HG02852 (cell line): Measurements from ENCODE around the gene GBP1.
A peak's percentile ranks its signal among the peaks of the same experiment; 100 is the strongest.
"Not testable (repeated sequence)": the region's sequence is repeated elsewhere in the genome, so short reads cannot be mapped to it uniquely, and the experiment has no call there.

Experiments
- ATAC-seq: cut with Tn5 transposase; IDR thresholded peaks from one replicate; pipeline ENCODE4 v1.9.1; 2021; ENCODE audit warnings: mild to moderate bottlenecking, moderate library complexity; ENCODE audit not compliant: unreplicated experiment

Gene GBP1

GRCh38 chr1:89065079-89065868 is at the start of gene GBP1:
TSS of gene GBP1 (minus strand) at chr1:89065208. CDS start at chr1:89063234, 1,974 bp downstream.
- ATAC-seq, result peak; percentile 72

- no peak for ATAC-seq
These were observed 49.7 kb upstream of the GBP1 start for GRCh38 chr1:89114662-89115061.

GRCh38 chr1:89112871-89113613 is 48.0 kb upstream of the GBP1 start:
- no peak for ATAC-seq

- no peak for ATAC-seq
These were observed 39.7 kb upstream of the GBP1 start for GRCh38 chr1:89104687-89105086.

DNA sequence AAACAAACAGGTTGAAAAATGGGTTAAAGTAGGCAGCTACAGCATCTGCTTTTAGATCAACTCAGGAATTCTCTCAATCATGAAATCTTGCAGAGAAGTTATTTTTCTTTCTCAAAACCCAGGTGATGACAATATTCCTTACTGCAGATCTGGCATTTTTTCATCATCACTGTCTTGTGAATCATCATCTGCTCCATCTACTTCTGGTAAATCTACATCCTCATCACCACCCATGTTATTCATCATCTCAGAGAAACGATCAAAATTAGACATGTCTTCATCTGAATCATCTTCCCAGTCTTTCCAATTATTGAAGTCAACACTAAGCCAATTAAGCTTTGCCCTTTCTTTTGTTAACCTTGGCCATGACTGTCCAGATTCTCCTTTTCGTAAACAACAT is 39.1 kb upstream of the GBP1 start:
- ATAC-seq, result no peak

DNA sequence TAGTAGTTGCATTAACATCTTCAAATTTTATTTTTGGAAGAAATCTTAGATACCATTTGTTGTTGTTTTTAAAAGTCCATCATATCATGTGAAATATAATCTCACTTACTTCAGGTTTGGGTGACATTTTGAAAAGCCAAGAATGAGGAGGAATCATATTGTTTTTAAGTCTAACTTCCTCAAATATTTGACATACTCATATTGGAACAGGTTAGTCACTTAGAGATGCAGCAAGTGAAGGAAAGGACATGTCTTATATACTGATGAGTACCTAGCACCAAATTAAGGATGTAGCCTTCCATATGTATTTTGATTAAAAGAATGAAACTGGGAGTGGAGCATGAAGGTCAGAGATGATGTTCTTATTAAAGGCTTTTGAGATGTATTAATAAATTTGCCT is 37.0 kb upstream of the GBP1 start:
- ATAC-seq, result no peak

- ATAC-seq, result no peak
These were observed 35.4 kb upstream of the GBP1 start for GRCh38 chr1:89100412-89100811.

- ATAC-seq, result no peak
These were observed 33.8 kb upstream of the GBP1 start for GRCh38 chr1:89098857-89099256.

- no peak for ATAC-seq
These were observed 30.7 kb upstream of the GBP1 start for GRCh38 chr1:89095737-89096136.

DNA sequence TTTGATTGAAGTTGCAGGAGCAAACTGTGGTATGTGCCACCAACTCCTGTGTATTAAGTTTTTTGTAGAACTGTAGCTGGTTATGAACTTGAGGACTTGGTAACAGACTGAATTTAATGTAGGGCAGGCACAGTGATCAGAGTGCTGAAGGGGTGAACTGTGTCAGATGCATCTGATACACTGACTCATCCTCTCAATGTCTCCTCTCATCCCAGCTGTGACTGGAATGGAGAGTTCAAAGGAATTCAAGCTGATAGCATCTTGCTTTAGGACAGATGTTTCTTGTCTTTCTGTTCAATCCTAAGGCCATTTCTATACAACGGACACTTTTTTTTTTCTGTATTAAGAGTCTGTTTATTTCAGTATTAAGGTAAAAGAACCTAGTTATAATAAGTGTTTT is 25.0 kb upstream of the GBP1 start:
- ATAC-seq, result no peak

DNA sequence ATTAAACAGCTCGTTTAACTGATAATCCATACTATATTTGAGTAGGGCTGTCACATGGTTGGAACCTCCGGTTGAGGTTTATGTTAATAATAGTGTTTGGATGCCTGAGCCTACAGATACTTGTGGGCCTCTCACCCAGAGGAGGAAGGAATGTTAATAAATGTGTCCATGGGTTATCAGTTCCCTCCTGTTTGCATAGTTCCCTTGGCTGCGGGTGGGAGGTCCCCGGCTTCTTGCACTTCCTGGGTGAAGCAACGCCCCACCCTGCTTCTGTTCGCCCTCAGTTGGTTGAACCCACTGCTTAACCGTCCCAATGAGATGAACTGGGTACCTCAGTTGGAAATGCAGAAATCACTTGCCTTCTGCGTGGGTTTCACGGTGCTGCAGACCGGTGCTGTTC is 23.6 kb upstream of the GBP1 start:
- no peak for ATAC-seq

- ATAC-seq, result no peak
These were observed 22.2 kb upstream of the GBP1 start for GRCh38 chr1:89087241-89087640.

- no peak for ATAC-seq
These were observed 20.8 kb upstream of the GBP1 start for GRCh38 chr1:89085781-89086180.

DNA sequence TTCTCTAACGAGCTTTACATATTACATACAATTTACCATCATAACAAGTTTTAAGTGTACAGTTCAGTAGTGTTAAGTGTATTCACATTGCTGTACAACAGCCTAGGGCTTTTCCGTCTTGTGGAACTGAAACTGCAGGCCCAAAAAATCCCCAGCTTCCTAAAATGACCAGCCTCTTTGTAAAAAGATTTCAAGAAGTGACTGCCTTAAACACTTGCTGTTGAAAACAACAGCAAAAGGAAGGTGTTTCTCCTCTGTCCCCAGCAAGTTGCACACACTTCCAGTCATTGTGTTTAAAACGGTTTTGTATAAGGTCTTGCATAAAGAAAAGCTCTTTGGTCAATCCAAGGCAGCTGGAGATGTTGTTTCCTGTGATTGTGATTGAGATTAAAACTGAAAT is 16.0 kb upstream of the GBP1 start:
- ATAC-seq, result no peak

GRCh38 chr1:89080068-89080467 is 15.1 kb upstream of the GBP1 start:
- ATAC-seq, result not testable (repeated sequence)

- ATAC-seq, result not testable (repeated sequence)
These were observed 7.6 kb upstream of the GBP1 start for GRCh38 chr1:89072466-89073065.

GRCh38 chr1:89070509-89070908 is 5.5 kb upstream of the GBP1 start:
- ATAC-seq, result no peak

DNA sequence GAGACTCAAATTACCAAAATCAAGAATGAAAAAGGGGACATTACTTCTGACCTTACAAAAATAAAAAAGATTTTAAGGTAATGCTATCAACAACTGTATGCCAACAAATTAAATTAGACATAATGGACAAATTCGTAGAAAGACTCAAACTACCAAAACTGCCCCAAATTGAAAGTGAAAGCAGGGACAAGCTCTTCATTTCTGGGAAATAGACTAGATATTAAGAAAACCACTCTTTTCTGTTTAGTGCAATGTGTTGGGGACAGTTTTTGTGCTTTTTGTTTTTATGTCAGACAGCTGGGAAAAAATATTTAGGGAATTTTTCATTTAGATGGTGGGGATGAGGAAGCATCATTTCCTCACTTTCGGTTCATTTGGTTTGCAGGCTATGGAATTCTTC is 4.9 kb upstream of the GBP1 start:
- ATAC-seq, result no peak

GRCh38 chr1:89068291-89068690 is 3.3 kb upstream of the GBP1 start:
- no peak for ATAC-seq

GRCh38 chr1:89064632-89065031 is 376 bp downstream of the GBP1 start:
- ATAC-seq, result peak; percentile 41

- no peak for ATAC-seq
These were observed 1.9 kb downstream of the GBP1 start for GRCh38 chr1:89063094-89063493.

GRCh38 chr1:89060091-89060490 is 4.9 kb downstream of the GBP1 start:
- ATAC-seq, result no peak
